ENCODE results near the gene DNASE1. TPM values are rescaled to one million over a fixed set of nuclear protein-coding genes. Genes with fewer than 3 reads are reported as not detected.
A peak's percentile ranks its signal among the peaks of the same experiment; 100 is the strongest.

The DNASE1 gene
- total RNA-seq, 3 donors from 2014 or later (not counting 1 experiment from before 2014, with no cell fraction given): 29.9 to 47.8 (median 34.9) TPM

- WGBS (ENCODE audit: insufficient coverage): 94% methylated on average over 42 of the region's 42 CpGs
- TF ChIP-seq CTCF (IDR thresholded peaks at IDR 0.05): no peak
These were observed 2.3 kb downstream of the DNASE1 start for GRCh38 chr16:3656491-3657468.

DNA sequence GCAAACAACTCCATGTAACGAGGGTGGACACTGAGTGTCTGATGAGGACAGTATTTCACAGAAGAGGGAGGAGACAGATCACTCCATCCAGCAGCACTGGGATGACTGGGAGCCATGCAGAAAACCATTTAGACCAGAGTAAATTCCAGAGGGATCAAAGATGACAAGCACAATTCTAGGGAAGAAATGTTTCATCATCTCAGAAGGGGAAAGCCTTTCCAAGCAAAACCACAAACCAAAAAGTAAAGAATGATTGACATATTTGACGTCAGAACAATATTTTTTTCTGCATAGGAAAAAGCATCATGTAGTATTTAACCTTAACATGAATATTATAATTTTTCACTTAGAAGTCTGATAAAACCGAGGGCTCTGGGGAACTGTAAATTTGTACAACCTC, 4.8 kb downstream of the DNASE1 start:
- H3K27ac Mint-ChIP-seq: no peak overlapping the region
- no peaks in the 10 kb centered on the region for H3K9me3 Mint-ChIP-seq
- WGBS (ENCODE audit: insufficient coverage): 100% methylated on average over 2 of the region's 3 CpGs

More at GRCh38 chr16:3656491-3657468, 2.3 kb downstream of the DNASE1 start:
- ATAC-seq: no peak
- intact Hi-C loops (cut with micrococcal nuclease): no loop called here
- DNase-seq: no peak
- Histone ChIP-seq H3K4me1 (ENCODE audit: control insufficient read depth, insufficient read depth, low read length) (no peaks in the 10 kb centered on the region), H3K4me3 (ENCODE audit: low read length) (no peak overlapping the region), H3K9me3 (ENCODE audit: control insufficient read depth, insufficient read depth, low read length) (no peaks in the 10 kb centered on the region), H3K27me3 (ENCODE audit: control insufficient read depth, insufficient read depth, low read length) (no peaks in the 10 kb centered on the region), H3K27ac (ENCODE audit: low read length) (no peak overlapping the region), H3K36me3 (ENCODE audit: control insufficient read depth, insufficient read depth, low read length) (peaks cover 59% of the 10 kb centered on the region)
- H3K27me3 Mint-ChIP-seq (ENCODE audit: low read depth in 2 of 2): no peaks in the 10 kb centered on the region
- no peaks in the 10 kb centered on the region for H3K9me3 Mint-ChIP-seq
- H3K36me3 Mint-ChIP-seq: no peaks in the 10 kb centered on the region
- no peak overlapping the region for H3K27ac Mint-ChIP-seq
- no peak overlapping the region for H3K4me3 Mint-ChIP-seq
- H3K4me1 Mint-ChIP-seq: peaks cover 6 to 11% of the 10 kb centered on the region in 2 donors

GRCh38 chr16:3661311-3661710, 6.8 kb downstream of the DNASE1 start:
- H3K27ac Mint-ChIP-seq: peak overlapping the region in 1 of 2 donors; percentile 65
- 84% methylated on average over 12 of the region's 12 CpGs for WGBS (ENCODE audit: insufficient coverage)
- no peak for TF ChIP-seq CTCF (IDR thresholded peaks at IDR 0.05)

More for the DNA sequence above, 4.8 kb downstream of the DNASE1 start:
- H3K9me3 ChIP-seq (ENCODE audit: control insufficient read depth, insufficient read depth, low read length): no peaks in the 10 kb centered on the region
- intact Hi-C loops (cut with micrococcal nuclease): no loop called here
- TF ChIP-seq CTCF (IDR thresholded peaks at IDR 0.05): no peak
- no peak for DNase-seq
- H3K36me3 ChIP-seq (ENCODE audit: control insufficient read depth, insufficient read depth, low read length): peaks cover 70% of the 10 kb centered on the region
- H3K4me3 ChIP-seq (ENCODE audit: low read length): no peak overlapping the region
- no peak overlapping the region for H3K27ac ChIP-seq (ENCODE audit: low read length)
- Mint-ChIP-seq H3K27me3 (ENCODE audit: low read depth in 2 of 2) (no peaks in the 10 kb centered on the region), H3K4me1 (peaks cover 2 to 7% of the 10 kb centered on the region in 2 donors), H3K4me3 (no peak overlapping the region), H3K36me3 (no peaks in the 10 kb centered on the region)
- no peaks in the 10 kb centered on the region for H3K4me1 ChIP-seq (ENCODE audit: control insufficient read depth, insufficient read depth, low read length)
- no peak for ATAC-seq
- no peaks in the 10 kb centered on the region for H3K27me3 ChIP-seq (ENCODE audit: control insufficient read depth, insufficient read depth, low read length)

More at GRCh38 chr16:3661311-3661710, 6.8 kb downstream of the DNASE1 start:
- Histone ChIP-seq H3K4me3 (ENCODE audit: low read length) (no peak overlapping the region), H3K27ac (ENCODE audit: low read length) (no peak overlapping the region), H3K36me3 (ENCODE audit: control insufficient read depth, insufficient read depth, low read length) (peaks cover 61% of the 10 kb centered on the region), H3K4me1 (ENCODE audit: control insufficient read depth, insufficient read depth, low read length) (peaks cover 10% of the 10 kb centered on the region), H3K9me3 (ENCODE audit: control insufficient read depth, insufficient read depth, low read length) (no peaks in the 10 kb centered on the region), H3K27me3 (ENCODE audit: control insufficient read depth, insufficient read depth, low read length) (no peaks in the 10 kb centered on the region)
- no peaks in the 10 kb centered on the region for H3K27me3 Mint-ChIP-seq (ENCODE audit: low read depth in 2 of 2)
- ATAC-seq: no peak
- DNase-seq: no peak
- intact Hi-C loops (cut with micrococcal nuclease): no loop called here
- no peaks in the 10 kb centered on the region for H3K9me3 Mint-ChIP-seq
- no peak overlapping the region for H3K4me3 Mint-ChIP-seq
- peaks cover 9 to 17% of the 10 kb centered on the region in 2 donors for H3K4me1 Mint-ChIP-seq
- H3K36me3 Mint-ChIP-seq: no peaks in the 10 kb centered on the region

All from natural killer cell (primary cell).